IPS-20b (cell line): Measurements from ENCODE around the gene NCAPD2.

Experiments
- H3K27ac ChIP-seq: one replicate; pipeline ENCODE4 v1.5.1; 2013; ENCODE audit warnings: low read length
- H3K27me3 ChIP-seq: 2 replicates; pipeline ENCODE4 v1.6.1; 2013; ENCODE audit warnings: mild to moderate bottlenecking, low read length, inconsistent platforms; ENCODE audit not compliant: insufficient read depth
- H3K36me3 ChIP-seq: 2 replicates; pipeline ENCODE4 v1.6.1; 2013; ENCODE audit warnings: low read depth, mild to moderate bottlenecking, inconsistent platforms, low read length, moderate library complexity; ENCODE audit not compliant: insufficient read depth
- H3K4me1 ChIP-seq: 2 replicates; pipeline ENCODE4 v1.6.1; 2013; ENCODE audit warnings: mild to moderate bottlenecking, control low read depth, inconsistent platforms, low read length, moderate library complexity; ENCODE audit not compliant: insufficient read depth
- H3K4me3 ChIP-seq: 2 replicates; pipeline ENCODE4 v1.5.1; 2013; ENCODE audit warnings: mild to moderate bottlenecking, low read length, inconsistent platforms
- H3K9ac ChIP-seq: 2 replicates; pipeline ENCODE4 v1.6.1; 2013; ENCODE audit warnings: low read depth, mild to moderate bottlenecking, inconsistent platforms, low read length, moderate library complexity
- H3K9me3 ChIP-seq: 2 replicates; pipeline ENCODE4 v1.6.1; 2013; ENCODE audit warnings: mild to moderate bottlenecking, low read depth, low read length, inconsistent platforms; ENCODE audit not compliant: insufficient read depth

NCAPD2 gene

GRCh38 chr12:6538420-6539313 lies 44.8 kb downstream of the NCAPD2 start:
- no peak overlapping the region for H3K9ac ChIP-seq
- no peaks in the 10 kb centered on the region for H3K9me3 ChIP-seq
- H3K36me3 ChIP-seq: peaks cover 41% of the 10 kb centered on the region
- H3K4me3 ChIP-seq: no peak overlapping the region
- H3K27me3 ChIP-seq: no peaks in the 10 kb centered on the region
- no peak overlapping the region for H3K27ac ChIP-seq
- peaks cover 5% of the 10 kb centered on the region; the same call in 1 of the 2 replicates for H3K4me1 ChIP-seq

GRCh38 chr12:6539314-6539682 lies 45.4 kb downstream of the NCAPD2 start:
- no peak overlapping the region for H3K27ac ChIP-seq
- no peaks in the 10 kb centered on the region for H3K27me3 ChIP-seq
- H3K4me1 ChIP-seq: peaks cover 5% of the 10 kb centered on the region; the same call in 1 of the 2 replicates
- H3K36me3 ChIP-seq: peaks cover 43% of the 10 kb centered on the region
- no peak overlapping the region for H3K9ac ChIP-seq
- H3K9me3 ChIP-seq: no peaks in the 10 kb centered on the region
- H3K4me3 ChIP-seq: no peak overlapping the region

- Histone ChIP-seq H3K4me1 (peaks cover 5% of the 10 kb centered on the region; the same call in 1 of the 2 replicates), H3K27ac (no peak overlapping the region), H3K27me3 (no peaks in the 10 kb centered on the region), H3K9me3 (no peaks in the 10 kb centered on the region), H3K36me3 (peaks cover 47% of the 10 kb centered on the region), H3K9ac (no peak overlapping the region), H3K4me3 (no peak overlapping the region)
Observed at GRCh38 chr12:6539707-6540134, 45.8 kb downstream of the NCAPD2 start.

GRCh38 chr12:6540181-6540877 lies 46.4 kb downstream of the NCAPD2 start:
- Histone ChIP-seq H3K4me3 (no peak overlapping the region; the same call in 1 of the 2 replicates), H3K9me3 (no peaks in the 10 kb centered on the region), H3K27ac (no peak overlapping the region), H3K9ac (no peak overlapping the region), H3K4me1 (peaks cover 5% of the 10 kb centered on the region; the same call in 1 of the 2 replicates), H3K27me3 (no peaks in the 10 kb centered on the region), H3K36me3 (peaks cover 42% of the 10 kb centered on the region)

GRCh38 chr12:6541371-6542165 lies 47.7 kb downstream of the NCAPD2 start:
- H3K9ac ChIP-seq: no peak overlapping the region
- no peaks in the 10 kb centered on the region for H3K27me3 ChIP-seq
- no peaks in the 10 kb centered on the region for H3K9me3 ChIP-seq
- H3K4me3 ChIP-seq: no peak overlapping the region
- H3K27ac ChIP-seq: no peak overlapping the region
- peaks cover 5% of the 10 kb centered on the region; the same call in 1 of the 2 replicates for H3K4me1 ChIP-seq
- H3K36me3 ChIP-seq: peaks cover 39% of the 10 kb centered on the region

GRCh38 chr12:6542209-6543009 lies 48.5 kb downstream of the NCAPD2 start:
- Histone ChIP-seq H3K9ac (no peak overlapping the region), H3K9me3 (no peaks in the 10 kb centered on the region), H3K4me3 (no peak overlapping the region), H3K27ac (no peak overlapping the region), H3K4me1 (0 out of 2 replicates have a peak, but pooled peaks cover 5% of the 10 kb centered on the region), H3K36me3 (peaks cover 39% of the 10 kb centered on the region), H3K27me3 (no peaks in the 10 kb centered on the region)

- H3K9ac ChIP-seq: no peak overlapping the region
- H3K4me1 ChIP-seq: no peaks in the 10 kb centered on the region
- no peaks in the 10 kb centered on the region for H3K9me3 ChIP-seq
- H3K4me3 ChIP-seq: no peak overlapping the region
- H3K36me3 ChIP-seq: peaks cover 54% of the 10 kb centered on the region
- H3K27me3 ChIP-seq: no peaks in the 10 kb centered on the region
- no peak overlapping the region for H3K27ac ChIP-seq
Observed at GRCh38 chr12:6546016-6546415, 52.1 kb downstream of the NCAPD2 start.

GRCh38 chr12:6547566-6547965 lies 53.7 kb downstream of the NCAPD2 start:
- Histone ChIP-seq H3K4me1 (peaks cover 2% of the 10 kb centered on the region; the same call in 1 of the 2 replicates), H3K27ac (no peak overlapping the region), H3K27me3 (no peaks in the 10 kb centered on the region), H3K36me3 (peaks cover 60% of the 10 kb centered on the region), H3K9ac (no peak overlapping the region), H3K4me3 (no peak overlapping the region), H3K9me3 (no peaks in the 10 kb centered on the region)

- Histone ChIP-seq H3K9me3 (no peaks in the 10 kb centered on the region), H3K36me3 (peaks cover 64% of the 10 kb centered on the region), H3K27me3 (no peaks in the 10 kb centered on the region), H3K9ac (no peak overlapping the region), H3K27ac (no peak overlapping the region), H3K4me1 (peaks cover 6% of the 10 kb centered on the region; the same call in 1 of the 2 replicates), H3K4me3 (no peak overlapping the region)
Observed at GRCh38 chr12:6547987-6548386, 54.1 kb downstream of the NCAPD2 start.

- Histone ChIP-seq H3K9me3 (no peaks in the 10 kb centered on the region), H3K9ac (no peak overlapping the region), H3K36me3 (peaks cover 68% of the 10 kb centered on the region), H3K4me1 (peaks cover 6% of the 10 kb centered on the region; the same call in 1 of the 2 replicates), H3K4me3 (no peak overlapping the region), H3K27me3 (no peaks in the 10 kb centered on the region), H3K27ac (no peak overlapping the region)
Observed at GRCh38 chr12:6548556-6548955, 54.7 kb downstream of the NCAPD2 start.
